Cerebellar cortex (tissue), 1 donor: ENCODE results near the gene ATP5IF1.

Experiments used
- DNase-seq: peaks from one replicate; pipeline ENCODE4 v3.0.0-alpha.2; 2015; ENCODE audit warnings: low spot score

The ATP5IF1 gene

GRCh38 chr1:28265577-28265976 is 29.7 kb downstream of the ATP5IF1 start:
- no peak for DNase-seq

GRCh38 chr1:28266920-28267322 is 31.0 kb downstream of the ATP5IF1 start:
- DNase-seq: no peak

- DNase-seq: no peak
Observed at GRCh38 chr1:28267633-28268032, 31.7 kb downstream of the ATP5IF1 start.

GRCh38 chr1:28269529-28269928 is 33.6 kb downstream of the ATP5IF1 start:
- DNase-seq: no peak

GRCh38 chr1:28272215-28272852 is 36.4 kb downstream of the ATP5IF1 start:
- no peak for DNase-seq

GRCh38 chr1:28273216-28273860 is 37.4 kb downstream of the ATP5IF1 start:
- DNase-seq: no peak

- no peak for DNase-seq
Observed at GRCh38 chr1:28278763-28279162, 42.8 kb downstream of the ATP5IF1 start.

- no peak for DNase-seq
Observed at GRCh38 chr1:28279721-28280120, 43.8 kb downstream of the ATP5IF1 start.

GRCh38 chr1:28280501-28280900 is 44.6 kb downstream of the ATP5IF1 start:
- no peak for DNase-seq

GRCh38 chr1:28280977-28281381 is 45.1 kb downstream of the ATP5IF1 start:
- no peak for DNase-seq

GRCh38 chr1:28281608-28282425 is 45.9 kb downstream of the ATP5IF1 start:
- DNase-seq: no peak

- no peak for DNase-seq
Observed at GRCh38 chr1:28282426-28283407, 46.8 kb downstream of the ATP5IF1 start.

GRCh38 chr1:28286111-28286510 is 50.2 kb downstream of the ATP5IF1 start:
- no peak for DNase-seq
